Subcutaneous abdominal adipose tissue (tissue), 5 donors: ENCODE results near the gene CLSTN2.

Experiments
- H3K27ac ChIP-seq: one replicate; pipeline ENCODE4 v1.7.0; 2013; ENCODE audit warnings: low read depth, mild to moderate bottlenecking, inconsistent platforms, low read length, moderate library complexity
- H3K27me3 ChIP-seq, 5 donors: one replicate each; pipeline ENCODE4 v1.7.0; 2013; ENCODE audit warnings: low read length in 5 of 5, inconsistent platforms in 1 of 5; ENCODE audit not compliant: control insufficient read depth in 5 of 5, insufficient read depth in 4 of 5
- H3K36me3 ChIP-seq, 5 donors: one replicate each; pipeline ENCODE4 v1.7.0; 2013; ENCODE audit warnings: low read length in 5 of 5; ENCODE audit not compliant: control insufficient read depth in 5 of 5, insufficient read depth in 5 of 5
- H3K4me1 ChIP-seq, 5 donors: one replicate each; pipeline ENCODE4 v1.7.0; 2013; ENCODE audit warnings: low read length in 5 of 5, mild to moderate bottlenecking in 3 of 5, moderate library complexity in 1 of 5; ENCODE audit not compliant: control insufficient read depth in 5 of 5, insufficient read depth in 5 of 5
- H3K4me3 ChIP-seq, 5 donors: one replicate each; pipeline ENCODE4 v1.7.0; 2013; ENCODE audit warnings: low read length in 5 of 5, low read depth in 1 of 5
- H3K9ac ChIP-seq, 5 donors: one replicate each; pipeline ENCODE4 v1.7.0; 2013; ENCODE audit warnings: low read length in 5 of 5, mild to moderate bottlenecking in 4 of 5, moderate library complexity in 3 of 5
- H3K9me3 ChIP-seq, 5 donors: one replicate each; pipeline ENCODE4 v1.7.0; 2013; ENCODE audit warnings: low read length in 5 of 5; ENCODE audit not compliant: control insufficient read depth in 5 of 5
- donor health status: healthy.
- donor health status: healthy.
- donor health status: healthy.
- donor health status: healthy.
- donor health status: healthy.

Gene CLSTN2

GRCh38 chr3:140434261-140434905 is 499.4 kb downstream of the CLSTN2 start:
- no peak overlapping the region for H3K4me3 ChIP-seq
- H3K4me1 ChIP-seq = no peaks in the 10 kb centered on the region
- H3K27me3 ChIP-seq = no peaks in the 10 kb centered on the region
- H3K9ac ChIP-seq = no peak overlapping the region
- no peak overlapping the region for H3K27ac ChIP-seq
- H3K36me3 ChIP-seq = peaks cover 0 to 2% (median 0%) of the 10 kb centered on the region in 5 donors
- H3K9me3 ChIP-seq = no peaks in the 10 kb centered on the region

DNA sequence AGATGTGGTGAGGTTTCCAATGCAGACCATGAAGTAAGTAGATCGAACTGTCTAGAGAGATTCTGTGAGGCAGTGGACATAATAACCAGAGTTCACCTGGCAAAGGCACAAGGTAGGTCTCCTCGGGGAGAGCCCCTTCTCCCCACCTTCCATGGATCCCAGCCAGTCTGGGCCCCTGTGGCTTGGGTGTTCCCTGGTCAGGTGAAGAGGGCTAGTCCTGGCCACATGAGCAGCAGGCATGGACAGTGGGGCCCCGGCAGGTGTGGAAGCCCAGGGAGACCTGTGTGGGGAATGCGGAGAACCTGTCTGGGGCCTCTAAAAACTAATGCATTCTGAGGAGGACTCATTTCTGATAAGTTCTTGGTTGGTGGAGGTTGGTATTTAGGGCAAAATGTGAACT is 501.4 kb downstream of the CLSTN2 start:
- H3K9ac ChIP-seq = no peak overlapping the region
- H3K9me3 ChIP-seq = no peaks in the 10 kb centered on the region
- H3K27ac ChIP-seq = no peak overlapping the region
- H3K27me3 ChIP-seq = no peaks in the 10 kb centered on the region
- H3K4me1 ChIP-seq = peaks cover 0 to 6% (median 0%) of the 10 kb centered on the region in 5 donors
- no peak overlapping the region for H3K4me3 ChIP-seq
- peaks cover 0 to 2% (median 0%) of the 10 kb centered on the region in 5 donors for H3K36me3 ChIP-seq

- H3K9ac ChIP-seq = no peak overlapping the region
- H3K4me3 ChIP-seq = no peak overlapping the region
- H3K9me3 ChIP-seq = no peaks in the 10 kb centered on the region
- H3K27me3 ChIP-seq = no peaks in the 10 kb centered on the region
- H3K27ac ChIP-seq = no peak overlapping the region
- peaks cover 0 to 15% (median 0%) of the 10 kb centered on the region in 5 donors for H3K4me1 ChIP-seq
- H3K36me3 ChIP-seq = no peaks in the 10 kb centered on the region
These were observed 503.9 kb downstream of the CLSTN2 start for GRCh38 chr3:140438736-140439470.

DNA sequence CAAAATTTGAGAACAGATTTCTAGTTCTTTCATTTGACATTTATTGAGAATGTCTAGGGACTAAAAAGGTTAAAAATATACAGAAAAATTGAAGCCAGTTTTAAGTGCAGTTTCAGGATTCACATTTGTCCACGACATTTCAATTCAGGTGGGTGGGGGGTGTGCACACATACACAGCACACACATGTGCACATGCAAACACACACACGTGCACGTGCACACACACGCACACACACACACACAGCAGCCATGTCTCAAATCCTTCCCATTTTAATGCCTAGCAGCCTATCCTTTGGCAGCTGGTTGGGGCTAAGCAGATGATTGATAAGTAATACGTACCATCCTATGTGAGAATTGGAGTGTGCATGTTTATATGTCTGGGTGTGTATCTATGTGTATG is 504.5 kb downstream of the CLSTN2 start:
- Histone ChIP-seq H3K9ac (no peak overlapping the region), H3K4me1 (peaks cover 0 to 15% (median 0%) of the 10 kb centered on the region in 5 donors), H3K9me3 (no peaks in the 10 kb centered on the region), H3K4me3 (no peak overlapping the region), H3K27ac (no peak overlapping the region), H3K27me3 (no peaks in the 10 kb centered on the region), H3K36me3 (no peaks in the 10 kb centered on the region)

- H3K9ac ChIP-seq = no peak overlapping the region
- peaks cover 0 to 15% (median 0%) of the 10 kb centered on the region in 5 donors for H3K4me1 ChIP-seq
- no peak overlapping the region for H3K27ac ChIP-seq
- no peak overlapping the region for H3K4me3 ChIP-seq
- H3K36me3 ChIP-seq = no peaks in the 10 kb centered on the region
- H3K9me3 ChIP-seq = no peaks in the 10 kb centered on the region
- no peaks in the 10 kb centered on the region for H3K27me3 ChIP-seq
These were observed 505.5 kb downstream of the CLSTN2 start for GRCh38 chr3:140440446-140440845.

DNA sequence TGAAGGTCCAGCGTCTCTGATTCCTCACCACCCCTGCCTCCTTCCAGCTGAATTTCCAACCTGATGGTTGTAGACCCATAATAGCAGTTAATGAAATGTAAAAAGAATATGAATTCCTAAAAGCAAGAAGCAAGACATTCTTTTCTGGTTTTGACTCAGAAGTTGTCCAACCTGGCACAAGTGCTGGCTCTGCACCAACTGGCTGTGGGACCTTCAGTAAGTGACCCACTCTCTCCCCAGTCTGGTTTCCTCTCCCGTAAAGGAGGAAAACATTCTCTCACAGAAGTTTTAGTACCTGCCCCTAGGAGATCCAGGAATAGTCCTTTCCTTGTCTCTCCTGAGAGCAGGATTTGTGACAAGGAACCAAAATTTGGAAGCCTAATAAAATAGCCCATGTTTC is 506.0 kb downstream of the CLSTN2 start:
- H3K9me3 ChIP-seq = no peaks in the 10 kb centered on the region
- H3K4me3 ChIP-seq = no peak overlapping the region
- no peaks in the 10 kb centered on the region for H3K27me3 ChIP-seq
- H3K4me1 ChIP-seq = peaks cover 0 to 15% (median 0%) of the 10 kb centered on the region in 5 donors
- no peak overlapping the region for H3K9ac ChIP-seq
- no peaks in the 10 kb centered on the region for H3K36me3 ChIP-seq
- no peak overlapping the region for H3K27ac ChIP-seq

- no peak overlapping the region for H3K4me3 ChIP-seq
- H3K9me3 ChIP-seq = no peaks in the 10 kb centered on the region
- no peaks in the 10 kb centered on the region for H3K27me3 ChIP-seq
- no peak overlapping the region for H3K27ac ChIP-seq
- no peak overlapping the region for H3K9ac ChIP-seq
- H3K4me1 ChIP-seq = peaks cover 0 to 15% (median 0%) of the 10 kb centered on the region in 5 donors
- H3K36me3 ChIP-seq = no peaks in the 10 kb centered on the region
These were observed 507.6 kb downstream of the CLSTN2 start for GRCh38 chr3:140442621-140443020.

DNA sequence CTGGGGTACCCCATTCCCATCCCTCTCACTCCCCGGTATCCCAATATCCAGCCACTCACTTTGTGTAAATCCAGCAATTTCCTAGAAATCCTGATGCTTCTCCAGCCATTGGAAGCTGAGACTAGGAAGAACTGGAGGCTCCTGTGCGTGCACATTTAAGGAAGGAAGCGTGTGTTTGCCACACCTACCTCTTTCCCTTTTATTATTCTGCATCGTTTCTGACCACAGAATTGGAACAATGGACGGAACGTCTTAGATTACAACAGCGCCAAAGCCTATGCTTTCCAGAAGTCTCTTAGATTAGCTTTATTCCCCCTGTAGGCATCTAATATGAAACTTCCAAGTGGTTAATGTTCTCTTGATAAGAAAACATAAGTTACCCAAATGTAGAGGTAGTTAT is 508.1 kb downstream of the CLSTN2 start:
- no peak overlapping the region for H3K9ac ChIP-seq
- H3K36me3 ChIP-seq = no peaks in the 10 kb centered on the region
- peaks cover 0 to 15% (median 0%) of the 10 kb centered on the region in 5 donors for H3K4me1 ChIP-seq
- no peak overlapping the region for H3K4me3 ChIP-seq
- H3K27me3 ChIP-seq = no peaks in the 10 kb centered on the region
- no peaks in the 10 kb centered on the region for H3K9me3 ChIP-seq
- H3K27ac ChIP-seq = no peak overlapping the region

DNA sequence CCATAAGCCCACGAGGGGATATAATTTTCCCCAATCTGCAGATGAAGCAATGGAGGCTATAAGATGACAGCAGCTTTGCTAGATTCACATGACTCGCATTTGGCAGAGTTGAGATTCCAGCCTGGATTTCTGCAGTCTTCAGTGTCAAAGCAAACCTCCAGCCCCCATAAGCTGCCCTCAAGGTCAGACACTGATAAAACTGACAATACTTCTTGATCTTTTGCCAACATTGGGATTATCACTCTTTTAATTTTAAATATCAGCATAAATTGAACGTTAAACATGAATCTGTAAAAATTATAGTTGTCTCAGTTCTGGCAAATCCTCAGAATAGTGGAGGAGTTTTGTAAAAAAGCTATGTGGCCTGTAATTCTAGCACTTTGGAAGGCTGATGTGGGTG is 508.8 kb downstream of the CLSTN2 start:
- Histone ChIP-seq H3K9ac (no peak overlapping the region), H3K9me3 (no peaks in the 10 kb centered on the region), H3K27me3 (no peaks in the 10 kb centered on the region), H3K4me3 (no peak overlapping the region), H3K4me1 (peaks cover 0 to 15% (median 0%) of the 10 kb centered on the region in 5 donors), H3K36me3 (peaks cover 0 to 3% (median 0%) of the 10 kb centered on the region in 5 donors), H3K27ac (no peak overlapping the region)

GRCh38 chr3:140446734-140447133 is 511.7 kb downstream of the CLSTN2 start:
- no peaks in the 10 kb centered on the region for H3K9me3 ChIP-seq
- no peak overlapping the region for H3K27ac ChIP-seq

More at GRCh38 chr3:140446734-140447133, 511.7 kb downstream of the CLSTN2 start:
- Histone ChIP-seq H3K4me1 (peaks cover 0 to 7% (median 0%) of the 10 kb centered on the region in 5 donors), H3K4me3 (no peak overlapping the region), H3K27me3 (no peaks in the 10 kb centered on the region), H3K9ac (no peak overlapping the region), H3K36me3 (peaks cover 0 to 8% (median 4%) of the 10 kb centered on the region in 5 donors)
